Liver (tissue), 9 donors: Measurements from ENCODE around the gene KRTAP10-5. TPM values are rescaled to one million over a fixed set of nuclear protein-coding genes. Genes with fewer than 3 reads are reported as not detected.

Experiments used
- DNase-seq: peaks from one replicate; pipeline ENCODE4 v3.0.0-alpha.2; 2017; ENCODE audit warnings: low spot score
- H3K27ac ChIP-seq, 2 donors: one replicate each; pipeline ENCODE4 v1.7.0; 2013; ENCODE audit warnings: inconsistent platforms in 2 of 2, low read length in 2 of 2, control low read depth in 1 of 2, low read depth in 1 of 2, mild to moderate bottlenecking in 1 of 2
- H3K27me3 ChIP-seq, 4 donors: one replicate each; pipeline versions ENCODE4 v1.6.1 to v1.7.0; 2013; ENCODE audit warnings: low read length in 3 of 4, inconsistent platforms in 1 of 4, mild to moderate bottlenecking in 1 of 4, moderate library complexity in 1 of 4; ENCODE audit not compliant: control insufficient read depth in 4 of 4, insufficient read depth in 4 of 4
- H3K36me3 ChIP-seq, 4 donors: one replicate each; pipeline versions ENCODE4 v1.6.1 to v1.7.0; 2013; ENCODE audit warnings: low read length in 3 of 4, mild to moderate bottlenecking in 3 of 4, low read depth in 1 of 4, moderate library complexity in 1 of 4; ENCODE audit not compliant: control insufficient read depth in 4 of 4, insufficient read depth in 3 of 4
- H3K4me1 ChIP-seq, 4 donors: one replicate each; pipeline versions ENCODE4 v1.6.1 to v1.7.0; 2013; ENCODE audit warnings: low read length in 3 of 4, mild to moderate bottlenecking in 3 of 4, moderate library complexity in 1 of 4; ENCODE audit not compliant: control insufficient read depth in 4 of 4, insufficient read depth in 4 of 4
- H3K4me3 ChIP-seq, 3 donors: one replicate each; pipeline versions ENCODE4 v1.6.1 to v1.7.0; 2013; ENCODE audit warnings: low read length in 3 of 3, control low read depth in 1 of 3, low read depth in 1 of 3, mild to moderate bottlenecking in 1 of 3
- H3K9ac ChIP-seq, 2 donors: one replicate each; pipeline ENCODE4 v1.7.0; 2013; ENCODE audit warnings: low read length in 2 of 2, mild to moderate bottlenecking in 2 of 2, moderate library complexity in 2 of 2, control low read depth in 1 of 2, low read depth in 1 of 2
- H3K9me3 ChIP-seq, 4 donors: one replicate each; pipeline versions ENCODE4 v1.6.1 to v1.7.0; 2013; ENCODE audit warnings: low read length in 3 of 4; ENCODE audit not compliant: control insufficient read depth in 4 of 4
- ATF3 ChIP-seq: IDR thresholded peaks from 2 replicates; pipeline ENCODE4 v1.6.1; 2016; ENCODE audit warnings: antibody characterized with exemption
- CTCF ChIP-seq: fragments of 150-350 bp; IDR thresholded peaks from 2 replicates; pipeline ENCODE4 v1.5.1; 2017; ENCODE audit warnings: improper control_type of control experiment, low read depth, low read length; ENCODE audit not compliant: missing input control
- EGR1 ChIP-seq, 2 donors: IDR thresholded peaks; 2 replicates each; pipeline ENCODE4 v1.6.1; 2016 to 2018; ENCODE audit warnings: antibody characterized with exemption in 2 of 2, low read depth in 2 of 2
- FOXA1 ChIP-seq: IDR thresholded peaks from 2 replicates; pipeline ENCODE4 v1.6.1; 2016; ENCODE audit warnings: antibody characterized with exemption
- FOXA2 ChIP-seq: IDR thresholded peaks from 2 replicates; pipeline ENCODE4 v1.6.1; 2016; ENCODE audit warnings: antibody characterized with exemption
- GABPA ChIP-seq, 2 donors: IDR thresholded peaks in 1 of 2; conservative IDR thresholded peaks in 1 of 2; 2 replicates each; pipeline ENCODE4 v1.6.1; 2016; ENCODE audit warnings: antibody characterized with exemption in 2 of 2, mild to moderate bottlenecking in 1 of 2, moderate library complexity in 1 of 2
- HNF4A ChIP-seq, 2 donors: conservative IDR thresholded peaks; 2 replicates each; pipeline ENCODE4 v1.6.1; 2016; ENCODE audit warnings: antibody characterized with exemption in 2 of 2, mild to moderate bottlenecking in 2 of 2
- HNF4G ChIP-seq: IDR thresholded peaks from 2 replicates; pipeline ENCODE4 v1.6.1; 2016; ENCODE audit warnings: antibody characterized with exemption
- JUND ChIP-seq, 2 donors: IDR thresholded peaks; 2 replicates each; pipeline ENCODE4 v1.6.1; 2016; ENCODE audit warnings: antibody characterized with exemption in 2 of 2
- MAX ChIP-seq: IDR thresholded peaks from 2 replicates; pipeline ENCODE4 v1.6.1; 2016; ENCODE audit warnings: antibody characterized with exemption
- NR2F2 ChIP-seq: IDR thresholded peaks from 2 replicates; pipeline ENCODE4 v1.6.1; 2016; ENCODE audit warnings: antibody characterized with exemption
- RAD21 ChIP-seq, 2 donors: IDR thresholded peaks; 2 replicates each; pipeline ENCODE4 v1.6.1; 2016; ENCODE audit warnings: antibody characterized with exemption in 2 of 2, mild to moderate bottlenecking in 2 of 2
- REST ChIP-seq: IDR thresholded peaks from 2 replicates; pipeline ENCODE4 v1.6.1; 2016; ENCODE audit warnings: antibody characterized with exemption, mild to moderate bottlenecking
- RXRA ChIP-seq, 2 donors: IDR thresholded peaks; 2 replicates each; pipeline ENCODE4 v1.6.1; 2017 to 2018; ENCODE audit warnings: antibody characterized with exemption in 2 of 2, mild to moderate bottlenecking in 1 of 2
- SP1 ChIP-seq: IDR thresholded peaks from 2 replicates; pipeline ENCODE4 v1.6.1; 2018; ENCODE audit warnings: antibody characterized with exemption, mild to moderate bottlenecking
- TAF1 ChIP-seq: conservative IDR thresholded peaks from 2 replicates; pipeline ENCODE4 v1.6.1; 2016; ENCODE audit warnings: antibody characterized with exemption, mild to moderate bottlenecking
- YY1 ChIP-seq: IDR thresholded peaks from 2 replicates; pipeline ENCODE4 v1.6.1; 2016; ENCODE audit warnings: antibody characterized with exemption, mild to moderate bottlenecking
- ZBTB33 ChIP-seq: IDR thresholded peaks from 2 replicates; pipeline ENCODE4 v1.6.1; 2016; ENCODE audit warnings: antibody characterized with exemption
- WGBS: extraction: QIAGEN DNeasy Blood & Tissue Kit; methylation state at CpG from one replicate; pipeline ENCODE4 v1.1.7; 2013; 5-methylcytosine and 5-hydroxymethylcytosine counted together
- polyA plus RNA-seq, 2 donors: library from polyadenylated mRNA; stranded (reverse) in 1 of 2; unstranded in 1 of 2; fragments of 200-250 nt in 1 of 2; fragments of >200 nt in 1 of 2; fragmentation: Nextera tagmentation in 1 of 2; extraction: Ambion mirVana in 1 of 2; gene quantifications; one replicate each; pipeline versions ENCODE4 v1.2.1 to v1.2.3, GENCODE V29; 2013 to 2015
- total RNA-seq, 2 donors: library from RNA; depleted of rRNA; stranded (reverse); fragments of >200 nt; gene quantifications; one replicate each; pipeline ENCODE4 v1.2.3, GENCODE V29; 2014
- donor health status: healthy.
- donor health status: healthy.
- donor health status: healthy.
- donor health status: healthy.
- donor health status: healthy.

KRTAP10-5 gene
- total and polyA plus RNA-seq, 4 donors: not detected

- Histone ChIP-seq H3K27ac (no peak overlapping the region), H3K4me3 (no peak overlapping the region), H3K9ac (no peak overlapping the region), H3K4me1 (no peaks in the 10 kb centered on the region), H3K36me3 (no peaks in the 10 kb centered on the region), H3K27me3 (no peaks in the 10 kb centered on the region), H3K9me3 (peaks cover 0 to 1% (median 0%) of the 10 kb centered on the region in 4 donors)
- TF ChIP-seq REST (no peak), JUND (IDR thresholded peaks at IDR 0.05) (no peak), FOXA1 (no peak), CTCF (no peak), FOXA2 (no peak), TAF1 (no peak), HNF4A (conservative IDR thresholded peaks at IDR 0.05) (no peak), RXRA (IDR thresholded peaks at IDR 0.05) (no peak), MAX (no peak), YY1 (no peak), EGR1 (IDR thresholded peaks at IDR 0.05; ENCODE audit: low read depth in 2 of 2) (no peak), SP1 (no peak), ATF3 (no peak), HNF4G (no peak), NR2F2 (no peak), GABPA (IDR thresholded peaks at IDR 0.05 in 1 of 2, conservative IDR thresholded peaks at IDR 0.05 in 1 of 2) (no peak), RAD21 (IDR thresholded peaks at IDR 0.05) (no peak), ZBTB33 (no peak)
- no peak for DNase-seq
- 62% methylated on average over 8 of the region's 8 CpGs for WGBS
Measured at GRCh38 chr21:44617071-44617501, 36.7 kb upstream of the KRTAP10-5 start.
